SW 1271 (cell line): ENCODE data around the gene OPN1SW.

ENCODE experiments used
- DNase-seq, 2 experiments: peaks; one replicate each; lab custom pipeline; 2025; lab: John Stamatoyannopoulos, UW

The OPN1SW gene

DNA sequence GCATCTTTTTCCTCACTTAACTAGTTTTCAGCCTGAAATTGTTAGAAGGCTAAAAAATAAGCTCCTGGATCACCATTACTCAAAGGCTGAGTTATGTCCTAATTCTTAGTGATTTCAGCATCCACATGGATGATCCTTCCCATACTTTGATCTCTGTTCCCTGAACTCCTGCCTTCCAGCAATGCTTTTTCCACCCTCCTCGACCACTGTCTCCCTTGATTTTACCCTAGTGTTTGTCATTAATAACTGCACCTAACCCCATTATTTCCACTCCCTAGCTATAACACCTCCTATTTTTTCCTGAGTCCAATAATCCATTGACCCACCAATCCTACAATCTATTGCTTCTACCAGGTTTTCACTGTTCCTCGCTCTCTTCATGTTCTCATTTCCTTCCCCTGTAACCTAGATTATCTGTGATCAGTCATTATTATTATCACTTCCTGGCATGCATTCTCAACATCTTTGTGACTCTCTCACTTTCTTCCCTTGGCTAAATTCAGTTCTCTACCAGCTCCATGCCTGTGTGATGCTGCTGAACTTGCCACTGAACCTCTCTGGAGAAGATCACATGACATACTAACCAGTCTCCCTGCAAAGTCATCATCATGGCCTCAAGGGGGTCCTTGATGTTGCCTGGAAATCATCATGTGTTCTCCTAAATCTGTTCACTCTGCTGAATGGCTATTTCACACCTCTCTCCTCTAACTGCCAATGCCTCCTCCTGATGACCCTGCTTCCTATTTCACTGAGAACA, 42.9 kb downstream of the OPN1SW start:
- DNase-seq, result no peak

GRCh38 chr7:128731184-128731583, 44.4 kb downstream of the OPN1SW start:
- DNase-seq, result no peak

- DNase-seq, result no peak
Observed at GRCh38 chr7:128729494-128729893, 46.1 kb downstream of the OPN1SW start.

- DNase-seq, result no peak
Observed at GRCh38 chr7:128728598-128728997, 47.0 kb downstream of the OPN1SW start.

- no peak for DNase-seq
Observed at GRCh38 chr7:128727239-128727638, 48.4 kb downstream of the OPN1SW start.

DNA sequence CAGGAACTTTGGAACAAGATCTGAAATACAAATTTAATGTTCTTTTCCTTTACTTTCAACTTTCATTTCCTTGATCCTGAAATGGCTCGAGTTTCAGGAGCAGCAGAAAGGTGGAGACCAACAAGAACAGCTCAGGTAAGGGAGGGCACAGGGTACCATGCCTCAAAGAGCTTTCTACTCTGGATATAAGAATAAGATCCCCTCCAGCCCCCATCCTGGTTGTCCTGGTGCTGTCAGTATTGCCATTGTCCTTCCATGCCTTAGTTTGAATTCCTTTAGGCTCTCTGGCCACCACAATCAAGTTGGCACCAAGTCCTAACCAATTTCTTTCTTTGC, 48.9 kb downstream of the OPN1SW start:
- no peak for DNase-seq

- no peak for DNase-seq
Observed at GRCh38 chr7:128726059-128726736, 49.4 kb downstream of the OPN1SW start.

GRCh38 chr7:128725531-128725930, 50.1 kb downstream of the OPN1SW start:
- DNase-seq, result no peak

DNA sequence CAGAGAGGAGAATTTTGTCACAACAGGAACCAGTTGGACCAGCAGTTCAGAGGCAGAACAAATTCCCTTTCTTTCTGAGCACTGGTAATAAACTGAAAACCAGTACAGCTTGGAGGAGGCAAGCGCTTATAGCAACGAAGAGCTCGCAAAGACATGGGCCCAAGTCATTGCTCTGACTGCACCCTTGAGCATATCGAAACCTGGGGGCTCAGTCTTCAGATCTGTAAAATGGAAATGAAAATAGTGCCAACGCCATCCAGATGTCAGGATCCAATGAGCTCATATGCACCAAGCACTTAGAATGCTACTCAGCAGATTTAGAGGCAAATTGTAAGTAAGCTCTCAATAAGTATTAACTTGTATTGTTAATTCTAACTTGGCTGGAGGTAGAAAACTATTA, 50.9 kb downstream of the OPN1SW start:
- DNase-seq, result no peak
